ENCODE results near the gene SPDYC. TPM values are rescaled to one million over a fixed set of nuclear protein-coding genes. Genes with fewer than 3 reads are reported as not detected.

Gene SPDYC
- total and polyA plus RNA-seq, 2 of the 13 experiments (the other 11 are each of a cell fraction or from before 2014, with no cell fraction given) = 0.15 to 0.33 TPM

GRCh38 chr11:65180877-65181568 is 11.0 kb downstream of the SPDYC start (continued):
- no peak for TF ChIP-seq SNAPC4 (CRISPR knock-in tag; IDR thresholded peaks at IDR 0.05)
- TF ChIP-seq KDM1A (CRISPR knock-in tag; IDR thresholded peaks at IDR 0.05) = peak; percentile 51; the same call in 1 of the 2 replicates
- no peak for TF ChIP-seq ZFP1 (CRISPR knock-in tag; IDR thresholded peaks at IDR 0.05)
- TF ChIP-seq ARID2 (CRISPR knock-in tag; IDR thresholded peaks at IDR 0.05; ENCODE audit: borderline replicate concordance) = 0 out of 2 replicates have a peak, but pooled peaks have one; percentile 14
- no peak for TF ChIP-seq NBN (conservative IDR thresholded peaks at IDR 0.05)
- TF ChIP-seq SMC3 (IDR thresholded peaks at IDR 0.05; ENCODE audit: low read length) = peak; percentile 37; the same call in 1 of the 2 replicates
- peak; percentile 20; the same call in 1 of the 2 replicates for TF ChIP-seq ZNF121 (CRISPR knock-in tag; IDR thresholded peaks at IDR 0.05)
- TF ChIP-seq SCMH1 (CRISPR knock-in tag; IDR thresholded peaks at IDR 0.05; ENCODE audit: borderline replicate concordance) = no peak
- no peak for TF ChIP-seq GFI1 (CRISPR knock-in tag; IDR thresholded peaks at IDR 0.05; ENCODE audit: borderline replicate concordance)
- no peak for TF ChIP-seq PRMT3 (CRISPR knock-in tag; IDR thresholded peaks at IDR 0.05; ENCODE audit: borderline replicate concordance, low read depth)
- TF ChIP-seq, protein P1, sequence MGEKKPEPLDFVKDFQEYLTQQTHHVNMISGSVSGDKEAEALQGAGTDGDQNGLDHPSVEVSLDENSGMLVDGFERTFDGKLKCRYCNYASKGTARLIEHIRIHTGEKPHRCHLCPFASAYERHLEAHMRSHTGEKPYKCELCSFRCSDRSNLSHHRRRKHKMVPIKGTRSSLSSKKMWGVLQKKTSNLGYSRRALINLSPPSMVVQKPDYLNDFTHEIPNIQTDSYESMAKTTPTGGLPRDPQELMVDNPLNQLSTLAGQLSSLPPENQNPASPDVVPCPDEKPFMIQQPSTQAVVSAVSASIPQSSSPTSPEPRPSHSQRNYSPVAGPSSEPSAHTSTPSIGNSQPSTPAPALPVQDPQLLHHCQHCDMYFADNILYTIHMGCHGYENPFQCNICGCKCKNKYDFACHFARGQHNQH (CRISPR knock-in tag; IDR thresholded peaks at IDR 0.05) = 0 out of 2 replicates have a peak, but pooled peaks have one; percentile 34
- no peak for TF ChIP-seq ZNF781 (CRISPR knock-in tag; IDR thresholded peaks at IDR 0.05; ENCODE audit: borderline replicate concordance, not compliant biosample characterization)
- TF ChIP-seq NFKB2 (CRISPR knock-in tag; IDR thresholded peaks at IDR 0.05; ENCODE audit: borderline replicate concordance) = peak; percentile 88; the same call in 1 of the 2 replicates
- peak; percentile 63 for TF ChIP-seq ZFY (CRISPR knock-in tag; IDR thresholded peaks at IDR 0.05)
- TF ChIP-seq ZNF678 (CRISPR knock-in tag; IDR thresholded peaks at IDR 0.05) = 0 out of 2 replicates have a peak, but pooled peaks have one; percentile 25
- TF ChIP-seq, protein P2, sequence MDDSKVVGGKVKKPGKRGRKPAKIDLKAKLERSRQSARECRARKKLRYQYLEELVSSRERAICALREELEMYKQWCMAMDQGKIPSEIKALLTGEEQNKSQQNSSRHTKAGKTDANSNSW (CRISPR knock-in tag; IDR thresholded peaks at IDR 0.05; ENCODE audit: borderline replicate concordance) = 0 out of 2 replicates have a peak, but pooled peaks have one; percentile 78
- peak; percentile 64; the same call in 1 of the 2 replicates for TF ChIP-seq KDM5B (CRISPR knock-in tag; IDR thresholded peaks at IDR 0.05; ENCODE audit: borderline replicate concordance)
- TF ChIP-seq CSRNP1 (CRISPR knock-in tag; IDR thresholded peaks at IDR 0.05) = no peak
- TF ChIP-seq ZNF12 (CRISPR knock-in tag; IDR thresholded peaks at IDR 0.05) = 0 out of 2 replicates have a peak, but pooled peaks have one; percentile 33
- 0 out of 2 replicates have a peak, but pooled peaks have one; percentile 38 for TF ChIP-seq ZNF605 (CRISPR knock-in tag; IDR thresholded peaks at IDR 0.05)
- TF ChIP-seq ARNT2 (CRISPR knock-in tag; IDR thresholded peaks at IDR 0.05; ENCODE audit: low read depth) = 0 out of 2 replicates have a peak, but pooled peaks have one; percentile 42
- TF ChIP-seq ZNF572 (CRISPR knock-in tag; IDR thresholded peaks at IDR 0.05) = no peak

All from HepG2 (cell line).